MM.1S (cell line): ENCODE data around the gene DNAAF5.

Experiments
- DNase-seq: peaks from one replicate; pipeline ENCODE4 v3.0.0-alpha.2; 2015
- H2AFZ ChIP-seq: fragments of 300-600 bp; sonication (generic); 2 replicates; pipeline ENCODE4 v1.6.0; 2016; ENCODE audit warnings: antibody characterized with exemption, low read length
- H3F3A ChIP-seq: fragments of 300-600 bp; sonication (generic); 2 replicates; pipeline ENCODE4 v1.6.1; 2016; ENCODE audit warnings: mild to moderate bottlenecking, antibody characterized with exemption, low read length, moderate library complexity, mixed read lengths; ENCODE audit not compliant: insufficient read depth
- H3K27ac ChIP-seq: fragments of 300-600 bp; sonication (generic); 2 replicates; pipeline ENCODE4 v1.5.1; 2016; ENCODE audit warnings: mild to moderate bottlenecking, low read length
- H3K27me3 ChIP-seq: fragments of 300-600 bp; sonication (generic); replicated peaks from 2 replicates; pipeline ENCODE4 v1.6.0; 2016; ENCODE audit warnings: low read length; ENCODE audit not compliant: insufficient read depth
- H3K36me3 ChIP-seq: fragments of 300-600 bp; sonication (generic); replicated peaks from 2 replicates; pipeline ENCODE4 v1.6.1; 2016; ENCODE audit warnings: mild to moderate bottlenecking, low read length, mixed read lengths; ENCODE audit not compliant: insufficient read depth
- H3K4me1 ChIP-seq: fragments of 300-600 bp; sonication (generic); 2 replicates; pipeline ENCODE4 v1.6.1; 2016; ENCODE audit warnings: low read length, mixed read lengths
- H3K4me2 ChIP-seq: fragments of 300-600 bp; sonication (generic); 2 replicates; pipeline ENCODE4 v1.6.0; 2016; ENCODE audit warnings: low read depth, low read length
- H3K4me3 ChIP-seq: fragments of 300-600 bp; sonication (generic); 2 replicates; pipeline ENCODE4 v1.5.1; 2016; ENCODE audit warnings: low read length, mixed read lengths
- H3K79me2 ChIP-seq: fragments of 300-600 bp; sonication (generic); 2 replicates; pipeline ENCODE4 v1.6.1; 2016; ENCODE audit warnings: mixed run types, low read length, mixed read lengths
- H3K9ac ChIP-seq: fragments of 300-600 bp; sonication (generic); 2 replicates; pipeline ENCODE4 v1.6.1; 2016; ENCODE audit warnings: low read length, mixed read lengths
- H3K9me2 ChIP-seq: fragments of 300-600 bp; sonication (generic); replicated peaks from 2 replicates; pipeline ENCODE4 v1.6.1; 2016; ENCODE audit warnings: mild to moderate bottlenecking, low read length, mixed read lengths; ENCODE audit not compliant: insufficient read depth
- H3K9me3 ChIP-seq: fragments of 300-600 bp; sonication (generic); replicated peaks from 2 replicates; pipeline ENCODE4 v1.6.1; 2016; ENCODE audit warnings: mild to moderate bottlenecking, low read length, mixed read lengths; ENCODE audit not compliant: insufficient read depth
- H4K20me1 ChIP-seq: fragments of 300-600 bp; sonication (generic); 2 replicates; pipeline ENCODE4 v1.6.1; 2016; ENCODE audit warnings: mild to moderate bottlenecking, low read length, moderate library complexity, mixed read lengths; ENCODE audit not compliant: insufficient read depth
- CTCF ChIP-seq: fragments of 300-600 bp; sonication (generic); IDR thresholded peaks from 2 replicates; pipeline ENCODE4 v1.5.1; 2016; ENCODE audit warnings: antibody characterized with exemption, low read length, mixed read lengths
- EZH2 ChIP-seq: fragments of 300-600 bp; sonication (generic); optimal IDR thresholded peaks from 2 replicates; pipeline ENCODE3; 2017; ENCODE audit warnings: low read depth, mild to moderate bottlenecking, antibody characterized with exemption, low read length, mixed read lengths
- EZH2phosphoT487 ChIP-seq: fragments of 300-600 bp; sonication (generic); IDR thresholded peaks from 2 replicates; pipeline ENCODE4 v1.6.1; 2018; ENCODE audit warnings: antibody characterized with exemption, low read length

Gene DNAAF5

GRCh38 chr7:739455-739982 is 13.0 kb downstream of the DNAAF5 start:
- Histone ChIP-seq H3K27ac (no peak overlapping the region), H3K9me2 (no peaks in the 10 kb centered on the region), H3K4me1 (no peaks in the 10 kb centered on the region), H4K20me1 (no peaks in the 10 kb centered on the region), H3K9ac (no peak overlapping the region), H3K4me3 (no peak overlapping the region), H3F3A (no peaks in the 10 kb centered on the region), H3K79me2 (peaks cover 48% of the 10 kb centered on the region), H3K4me2 (no peak overlapping the region), H2AFZ (no peak overlapping the region), H3K9me3 (no peaks in the 10 kb centered on the region), H3K27me3 (no peaks in the 10 kb centered on the region), H3K36me3 (peaks cover 12% of the 10 kb centered on the region; the same call in 1 of the 2 replicates)
- no peak for TF ChIP-seq EZH2
- TF ChIP-seq EZH2phosphoT487, result no peak
- TF ChIP-seq CTCF, result no peak
- no peak for DNase-seq

GRCh38 chr7:739983-740942 is 13.8 kb downstream of the DNAAF5 start:
- TF ChIP-seq CTCF (no peak), EZH2 (no peak), EZH2phosphoT487 (no peak)
- no peak for DNase-seq

GRCh38 chr7:741191-741671 is 14.7 kb downstream of the DNAAF5 start:
- Histone ChIP-seq H3K4me2 (no peak overlapping the region), H3K27me3 (no peaks in the 10 kb centered on the region), H3K79me2 (peaks cover 31% of the 10 kb centered on the region), H4K20me1 (no peaks in the 10 kb centered on the region), H3K27ac (no peak overlapping the region), H3K4me1 (no peaks in the 10 kb centered on the region), H3F3A (no peaks in the 10 kb centered on the region), H3K36me3 (peaks cover 10% of the 10 kb centered on the region; the same call in 1 of the 2 replicates), H2AFZ (no peak overlapping the region), H3K4me3 (no peak overlapping the region), H3K9me2 (no peaks in the 10 kb centered on the region), H3K9ac (no peak overlapping the region), H3K9me3 (no peaks in the 10 kb centered on the region)
- TF ChIP-seq CTCF (no peak), EZH2phosphoT487 (no peak), EZH2 (no peak)
- DNase-seq, result no peak

More at GRCh38 chr7:739983-740942, 13.8 kb downstream of the DNAAF5 start:
- Histone ChIP-seq H3K79me2 (peaks cover 40% of the 10 kb centered on the region), H3F3A (no peaks in the 10 kb centered on the region), H3K9me3 (no peaks in the 10 kb centered on the region), H3K27ac (no peak overlapping the region), H3K27me3 (no peaks in the 10 kb centered on the region), H3K9me2 (no peaks in the 10 kb centered on the region), H3K4me3 (no peak overlapping the region), H3K36me3 (peaks cover 9% of the 10 kb centered on the region; the same call in 1 of the 2 replicates), H2AFZ (no peak overlapping the region), H3K4me1 (no peaks in the 10 kb centered on the region), H4K20me1 (no peaks in the 10 kb centered on the region), H3K9ac (no peak overlapping the region), H3K4me2 (no peak overlapping the region)
